Ovary (tissue), 3 donors: ENCODE results near the gene COMMD6.

Source experiments
- CTCF ChIP-seq, 3 donors: fragments of 450-650 bp in 2 of 3; fragments of 200-600 bp in 1 of 3; IDR thresholded peaks; one replicate each; pipeline versions ENCODE4 v1.5.1 to v1.8.0; 2016 to 2022; ENCODE audit warnings: antibody characterized with exemption in 3 of 3, mild to moderate bottlenecking in 1 of 3
- EP300 ChIP-seq: sonication (generic); formaldehyde crosslinking; IDR thresholded peaks from one replicate; pipeline ENCODE4 v1.6.1; 2017; ENCODE audit warnings: antibody characterized with exemption
- donor health status: DM: no; HTN: no; CAD: no.

- no peak for TF ChIP-seq EP300
- TF ChIP-seq CTCF (IDR thresholded peaks at IDR 0.05) = peak; percentile 64 to 94 (median 90)
Measured at GRCh38 chr13:75549262-75550158, 11.9 kb upstream of the COMMD6 start, which contains the start of gene UCHL3.
